Large intestine (tissue), 12 donors: ENCODE measurements around the gene ARID4A. TPM values are rescaled to one million over a fixed set of nuclear protein-coding genes. Genes with fewer than 3 reads are reported as not detected.
A peak's percentile ranks its signal among the peaks of the same experiment; 100 is the strongest.
"Not testable (repeated sequence)": the region's sequence is repeated elsewhere in the genome, so short reads cannot be mapped to it uniquely, and the experiment has no call there.

Experiments used
- DNase-seq, 2 donors: peaks; one replicate each; pipeline versions ENCODE4 v3.0.0 to v3.0.0-alpha.2; 2013
- H3K27ac ChIP-seq: one replicate; pipeline ENCODE4 v1.5.1; 2013; ENCODE audit warnings: low read length
- H3K27me3 ChIP-seq: 2 replicates; pipeline ENCODE4 v1.6.1; 2013; ENCODE audit warnings: low read length; ENCODE audit not compliant: control insufficient read depth, insufficient read depth
- H3K36me3 ChIP-seq: 2 replicates; pipeline ENCODE4 v1.6.1; 2013; ENCODE audit warnings: low read length; ENCODE audit not compliant: control insufficient read depth, insufficient read depth
- H3K4me1 ChIP-seq: one replicate; pipeline ENCODE4 v1.6.1; 2013; ENCODE audit warnings: low read length; ENCODE audit not compliant: control insufficient read depth, insufficient read depth
- H3K4me3 ChIP-seq: one replicate; pipeline ENCODE4 v1.5.1; 2013; ENCODE audit warnings: low read length
- H3K9me3 ChIP-seq: one replicate; pipeline ENCODE4 v1.6.1; 2013; ENCODE audit warnings: mild to moderate bottlenecking, low read depth, low read length, moderate library complexity; ENCODE audit not compliant: control insufficient read depth
- WGBS: methylation state at CpG from one replicate; pipeline ENCODE4 v1.1.5; 2013; ENCODE audit warnings: low lambda C conversion rate; ENCODE audit not compliant: insufficient coverage; 5-methylcytosine and 5-hydroxymethylcytosine counted together
- long read RNA-seq, 11 donors: transcript quantifications; one replicate each; lab custom pipeline, GENCODE V29; 2026
- polyA plus RNA-seq: library from polyadenylated mRNA; unstranded; fragments of 120-200 nt; gene quantifications from one replicate; pipeline ENCODE4 v1.2.1, GENCODE V29; 2013

The ARID4A gene
- 19.4 TPM for polyA plus RNA-seq
- long read RNA-seq, donor 1 = 0 reads
- long read RNA-seq, donor 2, partial matches to known transcripts = 19 of 19 reads
- long read RNA-seq, donor 2, other reads (novel, unspliced or antisense) = 0 of 19 reads
- long read RNA-seq, donor 3 = 0 reads
- long read RNA-seq, donor 4 = 0 reads
- long read RNA-seq, donor 5 = 0 reads
- long read RNA-seq, donor 6, partial matches to known transcripts = 6 of 7 reads
- long read RNA-seq, donor 6, other reads (novel, unspliced or antisense) = 0 of 7 reads
- long read RNA-seq, donor 7, partial matches to known transcripts = 0 of 1 reads
- long read RNA-seq, donor 7, other reads (novel, unspliced or antisense) = 0 of 1 reads
- long read RNA-seq, donor 8, partial matches to known transcripts = 13 of 14 reads
- long read RNA-seq, donor 8, other reads (novel, unspliced or antisense) = 0 of 14 reads
- long read RNA-seq, donor 9, partial matches to known transcripts = 0 of 2 reads
- long read RNA-seq, donor 9, other reads (novel, unspliced or antisense) = 0 of 2 reads
- long read RNA-seq, donor 10 = 0 reads
- long read RNA-seq, donor 11, partial matches to known transcripts = 12 of 13 reads
- long read RNA-seq, donor 11, other reads (novel, unspliced or antisense) = 0 of 13 reads

- Histone ChIP-seq H3K4me3 (peak within 1 kb of the TSS; percentile 88), H3K27me3 (no peaks in the 10 kb centered on the region)
Observed at GRCh38 chr14:58298477-58299400, at the start of gene ARID4A. Gene ARID4A (plus strand): TSS chr14:58298555. CDS start chr14:58299855, 1,300 bp downstream.

GRCh38 chr14:58249611-58250010, 48.7 kb upstream of the ARID4A start:
- Histone ChIP-seq H3K9me3 (no peaks in the 10 kb centered on the region), H3K4me3 (no peak overlapping the region), H3K27me3 (no peaks in the 10 kb centered on the region), H3K27ac (no peak overlapping the region), H3K4me1 (peaks cover 5% of the 10 kb centered on the region), H3K36me3 (peaks cover 50% of the 10 kb centered on the region)
- 100% methylated on average over 1 of the region's 8 CpGs for WGBS
- no peak for DNase-seq

More at GRCh38 chr14:58298477-58299400, at the start of gene ARID4A:
- H3K27ac ChIP-seq = peak within 1 kb of the TSS; percentile 98
- DNase-seq = peak in 1 of 2 donors; percentile 11
- H3K36me3 ChIP-seq = peaks cover 33% of the 10 kb centered on the region
- no CpG with 5 or more reads among the region's 79 CpGs for WGBS
- no peaks in the 10 kb centered on the region for H3K4me1 ChIP-seq
- H3K9me3 ChIP-seq = no peaks in the 10 kb centered on the region

GRCh38 chr14:58258156-58258555, 40.2 kb upstream of the ARID4A start:
- DNase-seq = no peak
- no peaks in the 10 kb centered on the region for H3K4me1 ChIP-seq
- no peaks in the 10 kb centered on the region for H3K27me3 ChIP-seq
- H3K36me3 ChIP-seq = peaks cover 72% of the 10 kb centered on the region
- H3K27ac ChIP-seq = no peak overlapping the region
- WGBS = no CpG with 5 or more reads among the region's 4 CpGs
- no peaks in the 10 kb centered on the region for H3K9me3 ChIP-seq
- no peak overlapping the region for H3K4me3 ChIP-seq

- not testable (repeated sequence) for H3K9me3 ChIP-seq, H3K4me3 ChIP-seq, DNase-seq, H3K4me1 ChIP-seq, H3K27me3 ChIP-seq, H3K27ac ChIP-seq
- no CpG with 5 or more reads among the region's 10 CpGs for WGBS
- H3K36me3 ChIP-seq = peaks cover 82% of the 10 kb centered on the region
Observed at GRCh38 chr14:58262005-58262404, 36.4 kb upstream of the ARID4A start.

- H3K27ac ChIP-seq = no peak overlapping the region
- peaks cover 79% of the 10 kb centered on the region for H3K36me3 ChIP-seq
- DNase-seq = no peak
Observed at GRCh38 chr14:58265401-58265800, 33.0 kb upstream of the ARID4A start.

GRCh38 chr14:58270628-58271027, 27.7 kb upstream of the ARID4A start:
- H3K4me1 ChIP-seq = peaks cover 15% of the 10 kb centered on the region
- peaks cover 62% of the 10 kb centered on the region for H3K36me3 ChIP-seq
- no CpG with 5 or more reads among the region's 2 CpGs for WGBS
- H3K27ac ChIP-seq = no peak overlapping the region
- no peak overlapping the region for H3K4me3 ChIP-seq
- no peaks in the 10 kb centered on the region for H3K9me3 ChIP-seq
- no peaks in the 10 kb centered on the region for H3K27me3 ChIP-seq
- no peak for DNase-seq

More at GRCh38 chr14:58265401-58265800, 33.0 kb upstream of the ARID4A start:
- Histone ChIP-seq H3K27me3 (no peaks in the 10 kb centered on the region), H3K4me1 (no peaks in the 10 kb centered on the region), H3K9me3 (no peaks in the 10 kb centered on the region), H3K4me3 (no peak overlapping the region)

- Histone ChIP-seq H3K27ac (peak overlapping the region; percentile 67), H3K4me1 (peaks cover 15% of the 10 kb centered on the region), H3K4me3 (no peak overlapping the region), H3K36me3 (peaks cover 52% of the 10 kb centered on the region), H3K9me3 (no peaks in the 10 kb centered on the region), H3K27me3 (no peaks in the 10 kb centered on the region)
- peak; percentile 64 to 89 for DNase-seq
- 40% methylated on average over 1 of the region's 4 CpGs for WGBS
Observed at GRCh38 chr14:58272588-58273372, 25.6 kb upstream of the ARID4A start.

- Histone ChIP-seq H3K4me3 (no peak overlapping the region), H3K36me3 (peaks cover 52% of the 10 kb centered on the region), H3K9me3 (no peaks in the 10 kb centered on the region), H3K27ac (no peak overlapping the region), H3K27me3 (no peaks in the 10 kb centered on the region), H3K4me1 (peaks cover 15% of the 10 kb centered on the region)
- DNase-seq = no peak
Observed at GRCh38 chr14:58274881-58275280, 23.5 kb upstream of the ARID4A start.

- Histone ChIP-seq H3K27ac (no peak overlapping the region), H3K9me3 (no peaks in the 10 kb centered on the region), H3K4me3 (no peak overlapping the region), H3K27me3 (no peaks in the 10 kb centered on the region), H3K36me3 (peaks cover 48% of the 10 kb centered on the region), H3K4me1 (peaks cover 15% of the 10 kb centered on the region)
- WGBS = 100% methylated on average over 1 of the region's 2 CpGs
- DNase-seq = no peak
Observed at GRCh38 chr14:58275527-58276190, 22.7 kb upstream of the ARID4A start.
